ENCODE results near the gene MICU1.
A peak's percentile ranks its signal among the peaks of the same experiment; 100 is the strongest.

MICU1 gene

GRCh38 chr10:72365106-72365895, 260.6 kb downstream of the MICU1 start:
- no peaks in the 10 kb centered on the region for H3K36me3 ChIP-seq (ENCODE audit: insufficient read depth)
- no peak overlapping the region; the same call in 1 of the 2 replicates for H3K4me2 ChIP-seq
- no peaks in the 10 kb centered on the region; the same call in 1 of the 2 replicates for H3K27me3 ChIP-seq (ENCODE audit: insufficient read depth, low read depth)
- peak overlapping the region; percentile 77 for H2AFZ ChIP-seq (ENCODE audit: low read depth)
- H3K27ac ChIP-seq, result no peak overlapping the region
- no peak overlapping the region for H3K9ac ChIP-seq
- H3K4me3 ChIP-seq (IDR thresholded peaks at IDR 0.05; ENCODE audit: insufficient read depth, low read depth, low read length), result no peak overlapping the region
- peaks cover 15% of the 10 kb centered on the region for H3K4me1 ChIP-seq (ENCODE audit: low read depth, poor library complexity, severe bottlenecking)
- no peaks in the 10 kb centered on the region for H3K79me2 ChIP-seq (ENCODE audit: insufficient read depth, low read depth)
- H4K20me1 ChIP-seq (ENCODE audit: insufficient read depth), result no peaks in the 10 kb centered on the region
- no peak for TF ChIP-seq CTCF (conservative IDR thresholded peaks at IDR 0.05; ENCODE audit: low read depth, low read length)

GRCh38 chr10:72364239-72364777, 261.6 kb downstream of the MICU1 start:
- H2AFZ ChIP-seq (ENCODE audit: low read depth), result peak overlapping the region; percentile 77
- H3K27me3 ChIP-seq (ENCODE audit: insufficient read depth, low read depth), result no peaks in the 10 kb centered on the region; the same call in 1 of the 2 replicates
- peaks cover 11% of the 10 kb centered on the region for H3K4me1 ChIP-seq (ENCODE audit: low read depth, poor library complexity, severe bottlenecking)
- H3K36me3 ChIP-seq (ENCODE audit: insufficient read depth), result no peaks in the 10 kb centered on the region
- H3K9ac ChIP-seq, result no peak overlapping the region
- no peak overlapping the region for H3K4me3 ChIP-seq (IDR thresholded peaks at IDR 0.05; ENCODE audit: insufficient read depth, low read depth, low read length)
- no peaks in the 10 kb centered on the region for H3K79me2 ChIP-seq (ENCODE audit: insufficient read depth, low read depth)
- H4K20me1 ChIP-seq (ENCODE audit: insufficient read depth), result no peaks in the 10 kb centered on the region
- peak overlapping the region; percentile 53 for H3K4me2 ChIP-seq
- TF ChIP-seq CTCF (conservative IDR thresholded peaks at IDR 0.05; ENCODE audit: low read depth, low read length), result peak; percentile 87
- no peak overlapping the region for H3K27ac ChIP-seq

GRCh38 chr10:72356987-72357386, 268.9 kb downstream of the MICU1 start:
- no peaks in the 10 kb centered on the region for H3K36me3 ChIP-seq (ENCODE audit: insufficient read depth)
- H3K27me3 ChIP-seq (ENCODE audit: insufficient read depth, low read depth), result no peaks in the 10 kb centered on the region; the same call in 1 of the 2 replicates
- H3K4me1 ChIP-seq (ENCODE audit: low read depth, poor library complexity, severe bottlenecking), result peaks cover 6% of the 10 kb centered on the region
- H3K4me3 ChIP-seq (IDR thresholded peaks at IDR 0.05; ENCODE audit: insufficient read depth, low read depth, low read length), result no peak overlapping the region
- no peak for TF ChIP-seq CTCF (conservative IDR thresholded peaks at IDR 0.05; ENCODE audit: low read depth, low read length)
- H3K4me2 ChIP-seq, result no peak overlapping the region
- H2AFZ ChIP-seq (ENCODE audit: low read depth), result no peak overlapping the region
- peaks cover 11% of the 10 kb centered on the region; the same call in 1 of the 2 replicates for H3K79me2 ChIP-seq (ENCODE audit: insufficient read depth, low read depth)
- H3K27ac ChIP-seq, result no peak overlapping the region
- H3K9ac ChIP-seq, result no peak overlapping the region
- no peaks in the 10 kb centered on the region for H4K20me1 ChIP-seq (ENCODE audit: insufficient read depth)

GRCh38 chr10:72356115-72356514, 269.8 kb downstream of the MICU1 start:
- no peak overlapping the region for H2AFZ ChIP-seq (ENCODE audit: low read depth)

More at GRCh38 chr10:72356115-72356514, 269.8 kb downstream of the MICU1 start:
- Histone ChIP-seq H3K4me3 (IDR thresholded peaks at IDR 0.05; ENCODE audit: insufficient read depth, low read depth, low read length) (no peak overlapping the region), H3K79me2 (ENCODE audit: insufficient read depth, low read depth) (peaks cover 11% of the 10 kb centered on the region; the same call in 1 of the 2 replicates), H3K4me1 (ENCODE audit: low read depth, poor library complexity, severe bottlenecking) (peaks cover 6% of the 10 kb centered on the region), H3K27ac (no peak overlapping the region), H4K20me1 (ENCODE audit: insufficient read depth) (no peaks in the 10 kb centered on the region), H3K27me3 (ENCODE audit: insufficient read depth, low read depth) (no peaks in the 10 kb centered on the region; the same call in 1 of the 2 replicates), H3K9ac (no peak overlapping the region), H3K4me2 (no peak overlapping the region), H3K36me3 (ENCODE audit: insufficient read depth) (no peaks in the 10 kb centered on the region)
- no peak for TF ChIP-seq CTCF (conservative IDR thresholded peaks at IDR 0.05; ENCODE audit: low read depth, low read length)

All from KMS-11 (cell line).